HG03558 (cell line): Measurements from ENCODE around the gene ATP6V0E2.

Experiments used
- ATAC-seq: cut with Tn5 transposase; IDR thresholded peaks from one replicate; pipeline ENCODE4 v1.9.1; 2021; ENCODE audit warnings: moderate number of reproducible peaks; ENCODE audit not compliant: unreplicated experiment; ENCODE audit errors: extremely low read depth

The ATP6V0E2 gene

GRCh38 chr7:149838224-149838991 lies 35.4 kb upstream of the ATP6V0E2 start, which contains the start of gene ZNF862:
TSS of gene ZNF862 (plus strand) at chr7:149838375. CDS start at chr7:149838612, 237 bp downstream.
- peak; percentile 95 for ATAC-seq

DNA sequence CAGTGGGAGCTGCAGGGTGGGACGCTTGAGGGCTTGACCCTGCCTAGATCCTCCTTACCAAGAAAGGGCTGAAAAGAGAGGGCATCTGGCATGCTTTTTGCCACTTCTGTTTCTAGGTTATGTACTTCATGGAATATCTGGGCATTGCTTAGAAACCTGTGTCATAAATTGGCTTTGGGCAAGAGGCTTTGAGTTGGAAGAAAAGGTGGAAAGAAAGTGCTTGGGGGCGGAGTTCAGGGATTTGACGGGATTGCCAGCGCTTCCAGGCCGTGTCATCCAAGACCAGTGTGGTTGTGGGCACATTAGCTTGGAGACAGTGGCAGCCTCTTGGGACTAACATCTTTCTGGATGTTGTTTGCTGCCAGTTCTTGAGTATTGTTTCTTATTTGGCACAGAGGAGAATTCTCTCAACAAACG lies 34.8 kb upstream of the ATP6V0E2 start:
- ATAC-seq: no peak

- ATAC-seq: no peak
These were observed 33.8 kb upstream of the ATP6V0E2 start for GRCh38 chr7:149839933-149840332.

DNA sequence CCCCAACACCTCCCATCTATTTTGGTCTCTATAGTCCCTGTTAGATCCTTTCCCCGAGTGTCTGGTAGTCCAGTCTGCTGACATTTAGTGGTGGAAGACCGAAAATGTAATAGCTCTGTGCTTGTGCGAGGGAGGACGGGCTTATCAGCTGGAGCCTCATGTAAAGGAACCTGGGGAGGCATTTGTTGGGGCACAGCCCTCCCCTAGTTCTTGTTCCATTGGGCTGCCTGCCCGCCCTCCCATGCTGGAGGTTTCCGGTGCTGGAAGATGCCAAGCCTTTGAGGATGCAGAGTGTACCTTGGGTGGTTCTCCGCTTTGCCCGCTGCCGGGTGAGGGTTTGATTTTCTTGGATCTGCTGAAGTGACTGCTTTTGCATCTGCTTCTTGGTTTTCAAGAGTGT lies 30.2 kb upstream of the ATP6V0E2 start:
- ATAC-seq: no peak

DNA sequence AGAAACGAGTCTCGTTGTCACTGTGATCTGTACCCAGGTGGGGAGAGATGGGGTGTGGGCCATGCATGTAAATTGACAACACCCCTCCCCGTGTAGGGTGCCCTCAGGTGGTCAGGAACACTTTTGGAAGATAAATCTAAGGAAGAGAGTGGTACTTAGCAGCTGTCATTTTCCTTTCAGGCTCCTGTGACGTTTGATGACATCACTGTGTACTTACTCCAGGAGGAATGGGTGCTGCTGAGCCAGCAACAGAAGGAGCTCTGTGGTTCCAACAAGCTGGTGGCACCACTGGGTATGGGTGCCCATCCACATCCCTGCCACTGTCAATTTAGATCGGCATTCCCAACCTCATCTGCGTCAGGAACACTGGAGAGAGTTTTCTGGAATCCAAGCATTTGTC lies 29.3 kb upstream of the ATP6V0E2 start:
- ATAC-seq: no peak

DNA sequence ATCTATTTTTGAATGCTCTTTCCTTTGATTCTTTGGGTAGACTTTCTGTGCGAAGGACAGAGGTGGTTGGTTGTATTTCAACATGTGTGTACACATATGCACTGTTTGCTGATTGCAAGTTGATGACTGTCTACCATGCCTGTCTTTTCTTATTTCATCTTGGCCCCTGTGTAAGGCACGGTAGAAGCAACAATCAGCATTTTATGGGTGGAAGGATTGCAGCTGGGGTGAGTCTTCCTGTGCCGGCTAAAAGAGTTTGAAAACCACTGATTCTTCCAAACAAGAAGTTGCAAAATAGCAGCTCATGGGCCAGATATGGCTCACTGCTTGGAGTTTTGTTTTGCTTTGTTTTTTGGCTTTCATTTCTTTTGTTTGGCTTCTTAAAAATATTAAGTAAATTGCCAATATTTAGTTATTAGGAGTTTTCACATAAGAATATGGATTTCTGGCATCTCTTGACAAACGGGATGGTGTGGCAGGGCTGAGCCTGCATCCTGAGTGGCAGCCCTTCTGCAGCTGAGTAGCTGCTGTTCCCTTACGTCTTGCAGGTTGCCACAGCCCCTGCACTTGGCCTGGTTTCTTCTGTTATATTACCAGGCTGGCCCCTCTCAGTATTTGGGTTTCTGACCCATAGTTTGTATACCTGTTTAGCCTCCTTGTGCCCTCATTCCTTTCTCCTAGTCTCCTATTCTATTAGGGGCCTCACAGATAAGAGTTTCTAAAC lies 28.4 kb upstream of the ATP6V0E2 start:
- ATAC-seq: no peak

GRCh38 chr7:149846021-149846420 lies 27.7 kb upstream of the ATP6V0E2 start:
- ATAC-seq: no peak

DNA sequence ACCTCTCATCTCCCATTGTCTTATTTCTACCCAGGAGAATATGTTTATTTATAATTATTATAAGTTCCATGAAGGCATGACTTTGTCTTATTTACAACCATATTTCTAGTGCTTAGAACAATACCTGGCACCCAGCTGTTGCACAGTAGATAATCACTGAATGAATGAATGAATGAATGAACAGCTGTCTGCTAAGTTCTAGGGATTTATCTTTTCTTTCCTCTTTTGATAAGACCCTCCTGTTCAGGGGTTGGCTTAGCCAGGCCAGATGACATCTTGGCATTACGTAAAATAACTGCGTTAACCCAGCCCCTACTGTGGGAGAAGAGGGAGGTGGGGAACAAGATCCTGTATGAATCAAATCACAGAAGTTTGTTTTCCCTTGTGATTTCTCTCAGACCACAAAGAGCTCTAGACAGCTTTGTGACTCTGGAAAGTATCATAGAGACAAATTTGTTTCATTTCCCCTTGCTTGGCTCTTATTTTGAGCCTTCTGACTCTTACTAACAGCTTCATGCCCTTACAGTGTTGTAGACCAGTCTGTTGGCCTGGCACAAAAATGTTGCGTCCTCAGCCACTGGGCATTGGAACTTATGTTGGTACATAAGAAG lies 27.2 kb upstream of the ATP6V0E2 start:
- peak; percentile 87 for ATAC-seq

- no peak for ATAC-seq
These were observed 24.6 kb upstream of the ATP6V0E2 start for GRCh38 chr7:149849174-149849573.

- ATAC-seq: no peak
These were observed 23.7 kb upstream of the ATP6V0E2 start for GRCh38 chr7:149850007-149850594.

DNA sequence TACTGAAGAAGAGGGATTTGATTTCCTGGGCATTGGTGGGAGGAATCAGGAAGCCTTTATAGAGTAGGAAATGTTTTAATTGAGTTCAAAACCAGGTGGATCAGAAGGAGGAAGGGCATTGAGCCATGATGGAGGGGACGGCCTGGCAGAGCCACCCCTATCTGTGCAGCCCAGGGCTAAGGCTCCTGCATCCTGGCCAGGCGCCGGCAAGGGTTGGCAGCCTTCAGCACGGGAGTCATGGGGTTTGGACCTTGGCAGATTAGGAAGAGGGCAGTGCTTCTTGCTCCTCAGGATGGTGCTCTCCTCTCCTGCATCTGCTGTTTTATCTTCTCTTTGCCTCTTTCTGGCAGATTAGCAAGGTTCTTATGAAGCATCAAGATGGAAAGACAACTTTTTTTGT lies 23.1 kb upstream of the ATP6V0E2 start:
- no peak for ATAC-seq

GRCh38 chr7:149851449-149851848 lies 22.3 kb upstream of the ATP6V0E2 start:
- no peak for ATAC-seq

GRCh38 chr7:149853157-149853556 lies 20.6 kb upstream of the ATP6V0E2 start:
- no peak for ATAC-seq

DNA sequence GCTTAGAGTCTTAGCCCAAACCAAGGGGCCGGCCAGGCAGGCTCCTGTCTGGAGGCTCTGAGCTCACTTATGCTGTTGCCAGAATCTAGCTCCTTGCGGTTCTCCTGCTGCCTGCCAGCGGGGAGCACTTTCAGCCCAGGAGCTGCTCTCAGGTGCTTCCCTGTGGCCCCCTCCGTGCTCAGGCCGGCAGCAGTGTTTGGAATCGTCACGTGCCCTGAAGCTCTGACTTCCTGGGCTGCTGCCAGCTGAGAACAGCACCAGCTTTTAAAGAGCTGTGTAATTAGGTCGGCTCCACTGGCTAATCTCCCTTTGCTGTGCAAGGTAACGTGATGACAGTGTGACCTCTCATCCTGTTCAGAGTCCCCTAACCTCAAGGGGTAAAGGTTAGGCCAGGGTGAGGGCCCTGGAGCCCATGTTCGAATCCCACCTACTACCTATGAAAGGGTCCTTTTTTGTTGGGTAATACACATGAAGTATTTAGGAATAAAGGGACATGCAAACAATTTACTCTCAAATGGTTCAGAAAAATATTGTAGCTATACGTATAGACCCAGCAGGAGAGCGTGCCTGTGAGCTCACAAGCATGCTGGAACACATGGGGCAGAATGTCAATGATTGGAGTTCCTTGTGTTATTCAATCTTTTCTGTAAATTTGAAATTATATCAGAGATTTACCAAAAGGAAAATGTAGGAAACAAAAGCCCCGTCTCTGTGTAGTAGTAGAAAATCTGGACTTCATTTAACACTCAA lies 19.0 kb upstream of the ATP6V0E2 start:
- no peak for ATAC-seq

- no peak for ATAC-seq
These were observed 18.1 kb upstream of the ATP6V0E2 start for GRCh38 chr7:149855361-149856305.

DNA sequence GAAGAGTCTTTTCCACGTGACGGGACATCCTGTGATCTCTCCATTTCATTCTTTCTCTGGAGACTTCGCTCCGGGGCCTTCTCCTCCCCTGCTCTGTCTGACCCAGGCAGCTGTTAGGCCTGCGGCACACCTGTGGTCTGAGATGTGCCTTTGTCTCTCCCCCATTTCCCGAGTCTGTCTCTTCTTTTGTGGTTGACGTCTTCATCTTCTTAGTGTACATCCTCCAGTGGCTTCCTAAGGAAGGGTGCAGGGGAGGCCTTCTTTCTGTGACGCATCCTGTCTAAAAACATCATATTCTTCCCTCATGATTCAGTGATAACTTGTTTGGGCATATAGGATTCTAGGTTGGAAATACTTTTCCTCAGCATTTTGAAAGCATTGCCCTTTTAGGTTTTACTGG lies 17.2 kb upstream of the ATP6V0E2 start:
- ATAC-seq: no peak

- ATAC-seq: no peak
These were observed 14.4 kb upstream of the ATP6V0E2 start for GRCh38 chr7:149859369-149859768.

DNA sequence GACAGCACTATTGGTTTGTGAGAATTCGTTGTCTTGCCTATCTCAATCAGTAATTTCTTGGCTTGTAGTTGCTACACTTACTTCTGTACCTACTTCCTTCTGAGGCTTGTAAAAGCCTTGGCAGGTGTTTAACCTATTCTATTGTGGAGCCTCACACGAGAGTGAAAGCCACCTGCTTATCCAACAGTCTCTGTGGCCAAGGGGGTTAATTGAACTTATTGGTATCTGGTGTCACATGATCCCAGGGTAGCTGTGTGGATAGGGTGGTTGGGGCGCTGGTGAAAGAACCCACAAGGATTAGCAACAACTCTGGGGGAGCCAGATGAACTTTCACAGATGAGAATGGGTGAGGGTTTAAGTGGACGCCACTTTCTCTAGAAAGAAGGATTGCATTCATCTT lies 13.9 kb upstream of the ATP6V0E2 start:
- no peak for ATAC-seq
